Fibroblast of lung (primary cell): Measurements from ENCODE around the gene NLRP14. TPM values are rescaled to one million over a fixed set of nuclear protein-coding genes. Genes with fewer than 3 reads are reported as not detected.

Experiments
- DNase-seq, 2 donors: peaks; one replicate each; pipeline versions ENCODE4 v3.0.0 to v3.0.0-alpha.2; 2010; ENCODE audit warnings: low read depth in 2 of 2
- H2AFZ ChIP-seq: 2 replicates; pipeline ENCODE4 v1.5.1; 2012; ENCODE audit warnings: low read length, control low read depth, inconsistent platforms
- H3K27ac ChIP-seq: 2 replicates; pipeline ENCODE4 v1.5.1; 2011; ENCODE audit warnings: low read length, control low read depth; ENCODE audit not compliant: insufficient read depth
- H3K27me3 ChIP-seq: 2 replicates; pipeline ENCODE4 v1.5.1; 2011; ENCODE audit warnings: mild to moderate bottlenecking, low read length; ENCODE audit not compliant: control insufficient read depth, insufficient read depth
- H3K36me3 ChIP-seq: 2 replicates; pipeline ENCODE4 v1.5.1; 2011; ENCODE audit warnings: low read length; ENCODE audit not compliant: control insufficient read depth, insufficient read depth
- H3K4me1 ChIP-seq: 2 replicates; pipeline ENCODE4 v1.5.1; 2011; ENCODE audit warnings: low read length; ENCODE audit not compliant: control insufficient read depth, insufficient read depth; ENCODE audit errors: extremely low read depth
- H3K4me2 ChIP-seq: 2 replicates; pipeline ENCODE4 v1.5.1; 2011; ENCODE audit warnings: low read length, control low read depth; ENCODE audit not compliant: insufficient read depth; ENCODE audit errors: extremely low read depth
- H3K4me3 ChIP-seq, 4 experiments: fragments of 200-600 bp in 1 of 4; sonication (generic) in 1 of 4; replicated peaks in 1 of 4; 2 replicates each; pipeline ENCODE4 v1.5.1; 2011 to 2016; ENCODE audit warnings: low read length in 4 of 4, low read depth in 3 of 4, mild to moderate bottlenecking in 3 of 4, control low read depth in 2 of 4, inconsistent platforms in 1 of 4, mixed read lengths in 1 of 4; ENCODE audit not compliant: insufficient read depth in 1 of 4; ENCODE audit errors: control extremely low read depth in 1 of 4
- H3K79me2 ChIP-seq: 2 replicates; pipeline ENCODE4 v1.5.1; 2012; ENCODE audit warnings: mild to moderate bottlenecking, low read length, inconsistent platforms; ENCODE audit not compliant: control insufficient read depth, insufficient read depth
- H3K9ac ChIP-seq: 2 replicates; pipeline ENCODE4 v1.5.1; 2011; ENCODE audit warnings: mild to moderate bottlenecking, low read length, control low read depth; ENCODE audit not compliant: insufficient read depth
- H3K9me3 ChIP-seq: 2 replicates; pipeline ENCODE4 v1.5.1; 2012; ENCODE audit warnings: low read depth, low read length; ENCODE audit not compliant: control insufficient read depth, insufficient read depth
- H4K20me1 ChIP-seq: 2 replicates; pipeline ENCODE4 v1.5.1; 2011; ENCODE audit warnings: low read length; ENCODE audit not compliant: control insufficient read depth, insufficient read depth; ENCODE audit errors: extremely low read depth
- EZH2 ChIP-seq: IDR thresholded peaks from 2 replicates; pipeline ENCODE4 v1.5.1; 2012; ENCODE audit warnings: low read length, control low read depth, mild to moderate bottlenecking; ENCODE audit errors: missing control alignments
- polyA plus RNA-seq, 2 donors: library from polyadenylated mRNA; depleted of rRNA in 1 of 2; stranded (reverse) in 1 of 2; unstranded in 1 of 2; fragments of >200 nt; gene quantifications; 2 replicates each; pipeline ENCODE4 v1.2.1, GENCODE V29; 2011 to 2012; ENCODE audit warnings: missing spikeins in 1 of 2
- total RNA-seq: library from RNA; depleted of rRNA; stranded (reverse); fragments of >200 nt; gene quantifications from 2 replicates; pipeline ENCODE4 v1.2.1, GENCODE V29; 2014
- TF ChIP-seq, protein P1 (sequence below), 2 donors: IDR thresholded peaks in 1 of 2; conservative IDR thresholded peaks in 1 of 2; 1 replicate in 1 of 2; 2 replicates in 1 of 2; pipeline ENCODE4 v1.5.1; 2011 to 2012; ENCODE audit warnings: low read length in 2 of 2, control low read depth in 1 of 2, inconsistent platforms in 1 of 2, low read depth in 1 of 2, mild to moderate bottlenecking in 1 of 2

The NLRP14 gene
- total and polyA plus RNA-seq, 2 donors (not counting 1 experiment from before 2014, with no cell fraction given) = 0.05 to 0.17 TPM

DNA sequence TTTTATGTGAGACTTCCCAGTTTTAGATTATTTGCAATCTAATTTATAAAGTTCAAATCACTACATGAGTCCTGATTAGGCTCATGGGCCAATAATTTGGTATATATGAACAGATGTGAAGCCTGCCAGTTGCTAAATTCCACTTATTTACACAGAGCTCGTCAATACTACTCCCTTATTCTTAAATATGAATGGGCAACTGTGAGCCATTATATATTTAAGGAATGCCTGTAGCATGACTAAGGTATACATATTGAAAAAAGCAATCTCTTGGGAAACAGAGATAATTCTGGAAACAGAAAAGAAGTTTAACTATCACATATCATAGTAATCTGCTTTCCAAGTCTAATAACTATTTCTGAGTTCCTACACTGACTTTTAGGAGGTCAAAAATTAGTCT, 95.5 kb downstream of the NLRP14 start:
- no peak overlapping the region for H2AFZ ChIP-seq
- H3K27ac ChIP-seq = no peak overlapping the region
- H3K4me3 ChIP-seq = no peak overlapping the region
- no peaks in the 10 kb centered on the region for H3K4me1 ChIP-seq
- TF ChIP-seq, protein P1, sequence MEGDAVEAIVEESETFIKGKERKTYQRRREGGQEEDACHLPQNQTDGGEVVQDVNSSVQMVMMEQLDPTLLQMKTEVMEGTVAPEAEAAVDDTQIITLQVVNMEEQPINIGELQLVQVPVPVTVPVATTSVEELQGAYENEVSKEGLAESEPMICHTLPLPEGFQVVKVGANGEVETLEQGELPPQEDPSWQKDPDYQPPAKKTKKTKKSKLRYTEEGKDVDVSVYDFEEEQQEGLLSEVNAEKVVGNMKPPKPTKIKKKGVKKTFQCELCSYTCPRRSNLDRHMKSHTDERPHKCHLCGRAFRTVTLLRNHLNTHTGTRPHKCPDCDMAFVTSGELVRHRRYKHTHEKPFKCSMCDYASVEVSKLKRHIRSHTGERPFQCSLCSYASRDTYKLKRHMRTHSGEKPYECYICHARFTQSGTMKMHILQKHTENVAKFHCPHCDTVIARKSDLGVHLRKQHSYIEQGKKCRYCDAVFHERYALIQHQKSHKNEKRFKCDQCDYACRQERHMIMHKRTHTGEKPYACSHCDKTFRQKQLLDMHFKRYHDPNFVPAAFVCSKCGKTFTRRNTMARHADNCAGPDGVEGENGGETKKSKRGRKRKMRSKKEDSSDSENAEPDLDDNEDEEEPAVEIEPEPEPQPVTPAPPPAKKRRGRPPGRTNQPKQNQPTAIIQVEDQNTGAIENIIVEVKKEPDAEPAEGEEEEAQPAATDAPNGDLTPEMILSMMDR (conservative IDR thresholded peaks at IDR 0.05 in 1 of 2, IDR thresholded peaks at IDR 0.05 in 1 of 2; ENCODE audit: low read depth in 1 of 2, low read length in 2 of 2) = no peak
- TF ChIP-seq EZH2 = no peak
- no peaks in the 10 kb centered on the region for H3K36me3 ChIP-seq
- H4K20me1 ChIP-seq = no peaks in the 10 kb centered on the region
- no peak for DNase-seq
- no peaks in the 10 kb centered on the region for H3K9me3 ChIP-seq
- no peaks in the 10 kb centered on the region for H3K79me2 ChIP-seq
- no peaks in the 10 kb centered on the region for H3K27me3 ChIP-seq
- no peak overlapping the region for H3K9ac ChIP-seq
- no peak overlapping the region for H3K4me2 ChIP-seq

DNA sequence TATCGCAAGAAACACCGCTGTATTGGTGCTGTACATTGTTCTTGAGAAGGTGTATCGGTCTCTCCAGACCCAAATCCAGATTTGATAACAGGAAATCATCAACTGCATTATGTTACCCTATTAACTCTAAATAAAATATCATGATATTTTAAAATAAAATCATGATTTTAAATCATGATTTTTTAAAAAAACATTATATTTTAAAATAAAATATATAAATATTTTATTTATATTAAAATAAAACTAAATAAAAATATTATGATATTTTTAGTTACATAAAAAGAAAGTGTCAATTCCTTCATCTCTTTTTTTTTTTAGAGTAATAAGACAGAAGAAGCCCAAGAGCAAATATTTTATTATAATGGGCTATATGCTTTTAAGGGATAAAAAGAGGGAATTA, 96.1 kb downstream of the NLRP14 start:
- Histone ChIP-seq H3K9me3 (no peaks in the 10 kb centered on the region), H3K27me3 (no peaks in the 10 kb centered on the region), H3K9ac (no peak overlapping the region), H3K79me2 (no peaks in the 10 kb centered on the region), H2AFZ (no peak overlapping the region), H3K4me3 (no peak overlapping the region), H3K4me1 (no peaks in the 10 kb centered on the region), H3K36me3 (no peaks in the 10 kb centered on the region), H3K4me2 (no peak overlapping the region), H4K20me1 (no peaks in the 10 kb centered on the region), H3K27ac (no peak overlapping the region)
- TF ChIP-seq, protein P1 (conservative IDR thresholded peaks at IDR 0.05 in 1 of 2, IDR thresholded peaks at IDR 0.05 in 1 of 2; ENCODE audit: low read depth in 1 of 2, low read length in 2 of 2) = no peak
- TF ChIP-seq EZH2 = no peak
- no peak for DNase-seq

Other genes starting within 250 kb of the NLRP14 start
- gene OR2AG2, start 248.5 kb upstream of the NLRP14 start, total RNA-seq = under 0.01 TPM in 2 replicates
- 0.03 and 0.26 TPM in 2 replicates for gene OR2AG2, start 248.5 kb upstream of the NLRP14 start, polyA plus RNA-seq
- gene OR2AG1, start 237.5 kb upstream of the NLRP14 start, total RNA-seq = not detected in 2 replicates
- gene OR2AG1, start 237.5 kb upstream of the NLRP14 start, polyA plus RNA-seq = not detected in 2 replicates
- gene OR6A2, start 220.8 kb upstream of the NLRP14 start, total RNA-seq = under 0.01 and 0.17 TPM in 2 replicates
- gene OR6A2, start 220.8 kb upstream of the NLRP14 start, polyA plus RNA-seq = 0.03 TPM in 1 of 2 replicates, not detected in the other
- not detected in 2 replicates for gene OR10A5, start 174.8 kb upstream of the NLRP14 start, total RNA-seq
- not detected in 2 replicates for gene OR10A5, start 174.8 kb upstream of the NLRP14 start, polyA plus RNA-seq
- not detected in 2 replicates for gene OR10A2, start 157.4 kb upstream of the NLRP14 start, total RNA-seq
- not detected in 2 replicates for gene OR10A2, start 157.4 kb upstream of the NLRP14 start, polyA plus RNA-seq
- not detected in 2 replicates for gene OR10A4, start 143.9 kb upstream of the NLRP14 start, total RNA-seq
- gene OR10A4, start 143.9 kb upstream of the NLRP14 start, polyA plus RNA-seq = not detected in 2 replicates
- gene OR2D2, start 128.0 kb upstream of the NLRP14 start, total RNA-seq = 0.26 and 0.33 TPM in 2 replicates
- not detected in 2 replicates for gene OR2D2, start 128.0 kb upstream of the NLRP14 start, polyA plus RNA-seq
- not detected in 2 replicates for gene OR2D3, start 99.5 kb upstream of the NLRP14 start, total RNA-seq
- gene OR2D3, start 99.5 kb upstream of the NLRP14 start, polyA plus RNA-seq = not detected in 2 replicates
- gene ZNF215, start 94.1 kb upstream of the NLRP14 start, total RNA-seq = 3.6 and 4.1 TPM in 2 replicates
- 2.7 and 3.8 TPM in 2 replicates for gene ZNF215, start 94.1 kb upstream of the NLRP14 start, polyA plus RNA-seq
- 8.7 and 9.9 TPM in 2 replicates for gene ZNF214, start 133 bp upstream of the NLRP14 start, total RNA-seq
- 1.8 and 2.0 TPM in 2 replicates for gene ZNF214, start 133 bp upstream of the NLRP14 start, polyA plus RNA-seq
- gene RBMXL2, start 68.5 kb downstream of the NLRP14 start, total RNA-seq = under 0.01 TPM in 1 of 2 replicates, not detected in the other
- not detected in 2 replicates for gene RBMXL2, start 68.5 kb downstream of the NLRP14 start, polyA plus RNA-seq
- not detected in 2 replicates for gene SYT9, start 231.4 kb downstream of the NLRP14 start, total RNA-seq
- gene SYT9, start 231.4 kb downstream of the NLRP14 start, polyA plus RNA-seq = not detected in 2 replicates